SU-DHL-6 (cell line): ENCODE results near the gene CPHXL2.

Source experiments
- EZH2phosphoT487 ChIP-seq: fragments of 200-600 bp; sonication (generic), shearing (Covaris generic); conservative IDR thresholded peaks from 2 replicates; pipeline ENCODE4 v1.6.1; 2018; ENCODE audit warnings: mild to moderate bottlenecking, antibody characterized with exemption, low read length, moderate library complexity, mixed read lengths
- TF ChIP-seq, protein P1 (sequence below): fragments of 200-600 bp; sonication (generic); IDR thresholded peaks from one replicate; pipeline ENCODE4 v1.5.1; 2017; ENCODE audit warnings: antibody characterized with exemption, mild to moderate bottlenecking, low read length, moderate library complexity; ENCODE audit not compliant: insufficient read depth, poor library complexity, severe bottlenecking

DNA sequence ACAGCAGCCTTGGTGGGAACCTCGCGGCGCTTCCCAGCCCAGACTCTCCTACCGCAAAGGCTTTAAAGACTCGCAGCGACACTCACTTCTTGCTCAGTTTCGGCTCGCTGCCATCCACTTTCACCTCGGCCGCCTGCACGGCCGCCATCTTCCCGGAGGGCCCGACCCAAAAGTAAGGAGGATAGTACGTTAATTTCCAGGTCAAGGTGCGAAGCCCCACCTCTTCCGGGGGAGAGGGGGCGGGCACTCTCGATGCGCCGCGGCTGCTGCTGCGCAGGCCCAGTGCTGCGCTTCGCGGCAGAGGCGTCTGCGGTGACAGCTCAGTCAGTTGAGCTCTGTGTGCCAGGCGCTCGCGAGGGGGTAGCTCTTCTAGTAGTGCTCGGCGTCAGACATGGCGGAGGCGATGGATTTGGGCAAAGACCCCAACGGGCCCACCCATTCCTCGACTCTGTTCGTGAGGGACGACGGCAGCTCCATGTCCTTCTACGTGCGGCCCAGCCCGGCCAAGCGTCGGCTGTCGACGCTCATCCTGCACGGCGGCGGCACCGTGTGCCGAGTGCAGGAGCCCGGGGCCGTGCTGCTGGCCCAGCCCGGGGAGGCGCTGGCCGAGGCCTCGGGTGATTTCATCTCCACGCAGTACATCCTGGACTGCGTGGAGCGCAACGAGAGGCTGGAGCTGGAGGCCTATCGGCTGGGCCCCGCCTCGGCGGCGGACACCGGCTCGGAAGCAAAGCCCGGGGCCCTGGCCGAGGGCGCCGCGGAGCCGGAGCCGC, 29.1 kb downstream of the CPHXL2 start, which contains the start of the genes KARS1 and TERF2IP:
- TF ChIP-seq, protein P1, sequence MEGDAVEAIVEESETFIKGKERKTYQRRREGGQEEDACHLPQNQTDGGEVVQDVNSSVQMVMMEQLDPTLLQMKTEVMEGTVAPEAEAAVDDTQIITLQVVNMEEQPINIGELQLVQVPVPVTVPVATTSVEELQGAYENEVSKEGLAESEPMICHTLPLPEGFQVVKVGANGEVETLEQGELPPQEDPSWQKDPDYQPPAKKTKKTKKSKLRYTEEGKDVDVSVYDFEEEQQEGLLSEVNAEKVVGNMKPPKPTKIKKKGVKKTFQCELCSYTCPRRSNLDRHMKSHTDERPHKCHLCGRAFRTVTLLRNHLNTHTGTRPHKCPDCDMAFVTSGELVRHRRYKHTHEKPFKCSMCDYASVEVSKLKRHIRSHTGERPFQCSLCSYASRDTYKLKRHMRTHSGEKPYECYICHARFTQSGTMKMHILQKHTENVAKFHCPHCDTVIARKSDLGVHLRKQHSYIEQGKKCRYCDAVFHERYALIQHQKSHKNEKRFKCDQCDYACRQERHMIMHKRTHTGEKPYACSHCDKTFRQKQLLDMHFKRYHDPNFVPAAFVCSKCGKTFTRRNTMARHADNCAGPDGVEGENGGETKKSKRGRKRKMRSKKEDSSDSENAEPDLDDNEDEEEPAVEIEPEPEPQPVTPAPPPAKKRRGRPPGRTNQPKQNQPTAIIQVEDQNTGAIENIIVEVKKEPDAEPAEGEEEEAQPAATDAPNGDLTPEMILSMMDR, result no peak
- TF ChIP-seq EZH2phosphoT487, result no peak
